Activated T-helper 9 cell treated with anti-CD3 and anti-CD28 coated beads, Interleukin-2, amount 50 U/mL, for 16 hours (primary cell): ENCODE measurements around the gene BNIP3.
"Not testable (repeated sequence)": the region's sequence is repeated elsewhere in the genome, so short reads cannot be mapped to it uniquely, and the experiment has no call there.

Experiments
- DNase-seq: peaks from one replicate; pipeline ENCODE4 v3.0.0-alpha.2; 2020; ENCODE audit warnings: low read depth

BNIP3 gene

DNA sequence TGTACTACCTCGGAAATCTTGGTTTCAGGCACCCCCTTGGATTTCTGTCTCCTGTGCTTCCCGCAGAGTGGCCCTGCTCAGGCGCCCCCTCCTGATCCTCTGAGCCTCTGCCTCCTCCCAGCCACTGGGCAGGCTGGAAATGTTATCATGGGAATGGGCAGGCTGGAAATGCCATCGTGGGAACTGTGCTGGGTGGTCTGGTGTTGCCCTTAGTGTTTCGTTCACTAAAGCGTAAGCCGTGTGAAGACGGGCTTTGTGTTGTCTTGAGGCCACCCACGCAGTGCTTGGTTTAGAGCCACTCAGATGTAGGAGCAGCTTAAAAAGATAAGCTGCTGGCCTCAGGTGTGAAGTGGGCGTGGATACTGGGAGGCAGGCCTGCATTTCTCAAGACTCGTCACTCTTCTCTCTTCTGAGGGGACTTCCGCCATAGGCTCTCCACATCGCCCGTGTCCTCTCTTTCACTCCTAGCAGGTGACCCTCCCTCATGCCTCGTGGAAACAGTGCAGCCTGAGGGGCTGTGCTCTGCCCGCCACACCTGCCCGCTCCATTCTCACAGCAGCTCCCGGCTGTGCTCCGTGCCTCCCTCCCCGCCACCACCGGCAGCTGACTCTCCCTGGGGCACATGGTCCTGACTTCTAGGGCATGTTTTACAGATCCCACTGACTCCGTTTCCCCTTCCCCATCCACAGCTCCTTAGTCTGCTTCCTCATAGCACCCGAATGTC lies 52.4 kb downstream of the BNIP3 start:
- DNase-seq = no peak

DNA sequence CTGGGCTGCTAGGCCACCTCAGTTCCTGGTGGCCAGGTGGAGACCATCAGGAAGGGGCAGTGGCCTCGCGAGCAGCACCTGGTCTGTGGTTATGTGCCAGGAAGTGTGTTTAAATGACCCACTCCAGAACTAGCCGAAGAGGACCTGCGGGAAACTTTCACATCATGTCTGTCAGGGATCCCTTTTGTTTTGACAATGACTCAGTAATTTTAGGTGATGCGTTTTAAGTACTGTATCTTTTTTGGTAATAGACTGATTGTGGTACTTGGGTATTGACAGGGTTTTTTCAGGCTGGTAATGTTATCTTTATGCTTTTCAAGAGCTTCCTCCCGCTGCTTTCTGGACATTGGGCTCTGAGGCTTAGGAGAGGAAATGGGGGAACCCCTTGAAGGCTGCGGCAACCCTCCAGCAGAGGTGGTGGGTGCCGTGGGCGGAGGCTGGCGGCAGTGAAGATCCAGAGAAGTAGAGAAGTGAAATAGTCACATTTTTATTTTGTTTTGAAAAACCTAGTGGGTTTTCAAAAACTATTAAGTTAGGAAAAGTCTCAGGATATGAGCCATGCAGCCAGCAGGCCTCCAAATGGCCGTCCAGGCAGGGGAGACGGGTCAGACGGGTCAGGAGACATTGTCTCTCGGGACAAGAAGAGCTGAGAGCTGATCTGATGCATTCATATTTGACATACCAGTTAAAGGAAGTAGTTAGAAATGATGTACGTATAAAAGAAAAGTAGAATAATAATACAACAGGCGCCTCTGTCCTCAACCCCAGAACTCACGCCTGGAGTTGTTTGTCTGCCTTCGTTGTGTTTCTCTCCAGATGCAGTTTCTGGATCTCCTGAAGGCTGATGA lies 53.3 kb downstream of the BNIP3 start:
- peak; percentile 22 for DNase-seq

DNA sequence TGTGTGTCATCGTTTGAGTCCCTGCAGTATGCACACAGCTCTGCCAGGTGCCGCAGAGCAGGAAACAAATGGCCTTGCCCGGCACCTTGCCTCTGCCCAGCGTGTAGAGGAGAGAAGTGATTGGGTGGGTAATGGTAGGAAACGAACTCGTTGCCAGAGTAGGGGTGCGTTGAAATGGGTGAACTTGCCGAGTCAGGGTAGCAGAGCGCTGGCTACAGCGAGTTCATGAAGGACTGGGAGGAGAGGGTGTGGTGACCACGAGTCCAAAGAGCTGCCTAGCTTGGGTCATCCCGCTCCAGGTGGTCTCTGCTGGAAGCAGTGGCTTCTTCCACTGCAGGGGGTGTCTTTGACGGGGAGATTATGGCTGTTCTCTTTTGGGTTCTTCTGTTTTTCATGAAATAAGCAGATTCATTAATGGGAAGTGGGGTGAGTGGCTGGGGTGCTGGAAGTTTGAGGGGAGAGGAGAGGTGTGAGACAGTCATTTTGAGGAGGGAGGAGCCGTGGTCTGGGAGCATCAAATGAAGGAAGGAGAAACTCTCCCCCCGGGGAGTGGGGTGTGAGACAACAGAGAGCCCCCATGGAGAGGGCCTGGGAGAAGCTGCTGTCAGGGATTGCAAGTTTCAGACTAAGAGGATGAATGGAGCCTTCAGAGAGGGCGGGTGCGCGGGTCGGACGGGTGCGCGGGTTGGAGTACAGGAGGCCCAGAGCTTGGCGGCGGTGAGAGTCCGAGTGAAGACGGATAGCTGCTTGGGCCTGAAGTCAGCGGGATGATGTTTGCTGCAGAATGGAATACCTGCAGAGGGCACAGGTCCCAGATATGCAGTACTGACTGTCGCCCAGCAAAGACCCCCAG lies 54.8 kb downstream of the BNIP3 start:
- no peak for DNase-seq

DNA sequence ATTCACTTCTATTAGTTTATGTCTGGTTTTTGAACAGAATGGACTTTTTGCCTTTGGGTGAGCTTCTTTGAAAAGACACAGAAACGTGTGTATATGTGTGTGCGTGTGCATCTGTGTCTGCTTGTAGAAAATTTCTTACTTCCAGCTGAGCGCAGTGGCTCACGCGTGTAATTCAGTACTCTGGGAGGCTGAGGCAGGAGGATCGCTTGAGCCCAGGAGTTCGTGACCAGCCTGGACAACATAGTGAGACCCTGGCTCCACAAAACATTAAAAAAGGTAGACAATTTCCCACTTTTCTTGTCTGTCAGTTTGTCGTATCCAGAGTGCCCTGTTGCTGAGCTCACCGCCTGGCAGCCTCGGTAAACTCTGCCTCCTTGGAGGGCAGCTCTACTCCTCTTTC lies 55.5 kb downstream of the BNIP3 start:
- DNase-seq = no peak

DNA sequence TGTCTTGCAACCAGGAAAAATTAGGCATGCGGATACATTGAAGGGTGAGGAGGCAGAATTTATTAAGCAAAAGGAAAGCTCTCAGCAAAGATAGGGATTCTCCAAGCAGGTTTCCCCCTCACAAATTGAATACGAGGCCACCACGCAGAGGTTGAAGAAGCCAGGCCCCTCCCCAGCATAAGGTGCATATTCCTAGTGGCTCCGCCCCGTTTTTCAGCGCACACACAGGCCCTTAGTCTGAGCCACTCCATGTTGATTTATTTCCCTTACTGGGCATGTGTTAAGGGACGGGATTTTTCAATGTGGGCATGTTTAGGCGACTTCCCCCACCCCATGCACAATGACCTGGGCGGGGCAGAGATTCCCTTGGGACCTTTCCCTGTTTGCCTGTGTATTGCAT lies 56.0 kb downstream of the BNIP3 start:
- DNase-seq = no peak

DNA sequence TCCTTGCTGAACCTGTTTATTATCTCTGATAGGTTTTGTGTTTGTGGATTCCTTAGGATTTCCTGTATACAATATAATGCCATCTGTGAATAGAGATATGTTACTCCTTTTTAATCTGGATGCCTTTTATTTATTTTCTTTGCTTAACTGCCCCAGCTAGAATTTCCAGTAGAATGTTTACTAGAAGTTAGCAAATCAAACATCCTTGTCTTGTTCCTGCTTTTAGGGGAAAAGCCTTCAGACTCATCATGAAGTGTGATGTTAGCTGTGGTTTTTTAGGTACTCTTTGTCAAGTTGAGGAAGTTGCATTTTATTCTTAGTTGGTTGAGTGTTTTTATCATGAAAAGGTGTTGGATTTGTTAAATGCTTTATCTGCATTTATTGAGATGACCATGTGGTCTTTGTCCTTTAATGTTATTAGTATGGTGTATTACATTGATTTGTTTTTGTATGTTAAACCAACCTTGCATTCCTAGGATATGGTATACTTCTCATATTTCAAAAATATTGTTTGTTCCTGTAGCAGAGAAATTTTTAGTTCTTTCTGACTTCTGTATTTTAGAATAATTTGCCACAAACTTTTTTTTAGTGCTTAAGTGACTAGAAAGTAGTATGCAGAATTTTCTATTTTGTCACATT lies 56.6 kb downstream of the BNIP3 start:
- DNase-seq = no peak

DNA sequence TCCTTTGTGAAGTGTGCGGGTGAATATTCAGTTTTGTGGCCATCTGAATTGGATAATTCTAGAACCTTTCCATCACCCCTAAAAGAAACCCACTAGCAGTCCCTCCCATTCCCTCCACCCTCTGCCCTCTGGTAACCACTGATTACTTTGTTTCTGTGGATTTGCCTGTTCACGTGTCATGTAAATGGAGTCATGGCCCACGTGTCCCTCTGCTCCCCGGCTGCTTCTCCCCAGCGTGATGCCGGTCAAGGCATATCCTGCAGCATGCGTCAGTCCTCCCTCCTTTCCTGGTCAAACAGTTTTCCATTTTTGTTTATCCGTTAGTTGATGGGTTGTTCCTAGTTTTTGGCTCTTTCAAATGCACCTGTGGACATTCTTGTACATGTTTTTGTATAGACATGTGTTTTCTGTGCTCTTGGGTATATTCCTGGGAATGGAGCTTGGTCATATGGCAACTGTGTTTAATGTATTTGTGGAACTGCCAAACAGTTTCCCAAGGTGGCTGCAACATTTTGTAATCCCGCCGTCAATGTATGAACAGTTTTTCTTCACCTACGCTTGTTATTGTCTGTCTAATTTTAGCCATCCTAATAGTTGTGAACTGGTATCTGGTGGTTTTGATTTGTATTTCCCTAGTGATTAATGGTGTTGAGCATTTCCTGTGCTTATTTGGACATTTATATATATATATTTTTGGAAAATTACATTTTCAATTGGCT lies 58.5 kb downstream of the BNIP3 start:
- no peak for DNase-seq

DNA sequence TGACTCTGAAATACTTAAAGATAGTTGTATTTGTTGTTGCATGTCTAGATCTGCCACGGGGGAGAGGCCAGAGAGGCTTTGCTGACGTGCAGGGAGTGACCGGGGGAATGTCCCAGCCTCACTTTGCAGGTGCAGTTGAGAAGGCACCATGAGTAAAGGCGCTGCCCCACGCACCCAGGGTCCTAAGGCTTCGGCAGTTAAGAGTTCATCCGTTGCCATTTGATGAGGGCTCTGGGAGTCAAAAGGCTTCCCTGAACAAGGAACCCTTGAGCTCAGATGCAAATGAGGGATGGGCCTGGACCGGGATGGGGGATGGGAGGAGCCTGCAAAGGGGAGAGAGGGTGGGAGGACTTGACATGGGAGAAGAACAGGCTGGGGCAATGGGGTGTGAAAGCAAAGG lies 60.5 kb downstream of the BNIP3 start:
- DNase-seq = no peak

DNA sequence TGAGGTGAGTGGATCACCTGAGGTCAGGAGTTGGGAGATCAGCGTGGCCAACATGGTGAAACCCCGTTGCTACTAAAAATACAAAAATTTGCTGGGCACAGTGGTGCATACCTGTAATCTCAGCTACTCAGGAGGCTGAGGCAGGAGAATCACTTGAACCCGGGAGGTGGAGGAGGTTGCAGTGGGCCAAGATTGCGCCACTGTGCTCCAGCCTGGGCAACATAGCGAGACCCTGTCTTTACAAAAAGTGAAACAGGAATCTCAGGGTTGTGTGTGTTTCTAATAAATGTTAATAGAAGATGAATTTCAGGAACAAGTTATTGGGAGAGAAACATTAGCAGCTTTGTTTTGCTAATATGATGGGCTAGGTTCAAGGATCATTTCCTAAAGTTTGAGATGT lies 61.0 kb downstream of the BNIP3 start:
- no peak for DNase-seq

DNA sequence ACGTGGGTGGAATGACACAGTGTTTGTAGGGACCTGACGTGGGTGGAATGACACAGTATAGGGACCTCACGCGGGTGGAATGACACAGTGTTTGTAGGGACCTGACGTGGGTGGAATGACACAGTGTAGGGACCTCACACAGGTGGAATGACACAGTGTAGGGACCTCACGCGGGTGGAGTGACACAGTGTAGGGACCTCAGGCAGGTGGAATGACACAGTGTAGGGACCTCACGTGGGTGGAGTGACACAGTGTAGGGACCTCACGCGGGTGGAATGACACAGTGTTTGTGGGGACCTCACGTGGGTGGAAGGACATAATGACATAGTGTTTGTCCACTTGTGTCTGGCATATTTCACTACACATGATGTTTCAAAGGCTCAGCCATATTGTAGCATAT lies 61.6 kb downstream of the BNIP3 start:
- DNase-seq = no peak

DNA sequence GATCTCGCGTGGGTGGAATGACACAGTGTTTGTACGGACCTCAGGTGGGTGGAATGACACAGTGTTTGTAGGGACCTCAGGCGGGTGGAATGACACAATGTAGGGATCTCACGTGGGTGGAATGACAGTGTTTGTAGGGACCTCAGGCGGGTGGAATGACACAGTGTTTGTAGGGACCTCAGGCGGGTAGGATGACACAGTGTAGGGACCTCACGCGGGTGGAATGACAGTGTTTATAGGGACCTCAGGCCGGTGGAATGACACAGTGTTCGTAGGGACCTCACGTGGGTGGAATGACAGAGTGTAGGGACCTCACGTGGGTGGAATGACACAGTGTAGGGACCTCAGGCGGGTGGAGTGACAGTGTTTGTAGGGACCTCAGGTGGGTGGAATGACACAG lies 62.3 kb downstream of the BNIP3 start:
- DNase-seq = not testable (repeated sequence)
